B cell (primary cell): Measurements from ENCODE around the gene SRGAP2C. TPM values are rescaled to one million over a fixed set of nuclear protein-coding genes. Genes with fewer than 3 reads are reported as not detected.
"Not testable (repeated sequence)": the region's sequence is repeated elsewhere in the genome, so short reads cannot be mapped to it uniquely, and the experiment has no call there.

Experiments
- ATAC-seq: fragments of 200-7000 bp; cut with Tn5 transposase; one replicate; pipeline ENCODE4 v1.10.0; 2021; ENCODE audit warnings: low read depth, mild to moderate bottlenecking, moderate number of reproducible peaks, moderate library complexity
- CTCF ChIA-PET: fragments of 350-600 bp; sonication (Branson Sonifier 250); formaldehyde crosslinking; loops from one replicate; lab custom pipeline; 2021; ENCODE audit warnings: antibody characterized with exemption, inconsistent platforms; lab: Charles Lee
- POLR2A ChIA-PET: fragments of 350-600 bp; sonication (Branson Sonifier 250); formaldehyde crosslinking; loops from one replicate; lab custom pipeline; 2021; ENCODE audit warnings: antibody characterized with exemption; lab: Charles Lee
- DNase-seq: peaks from one replicate; pipeline ENCODE4 v3.0.0; 2013
- H2AFZ ChIP-seq: 2 replicates; pipeline ENCODE4 v1.6.1; 2012; ENCODE audit warnings: mild to moderate bottlenecking, low read depth, low read length; ENCODE audit not compliant: insufficient read depth, poor library complexity, severe bottlenecking
- H3K27ac ChIP-seq, 2 donors: 1 replicate in 1 of 2; 2 replicates in 1 of 2; pipeline ENCODE4 v1.5.1; 2012 to 2013; ENCODE audit warnings: low read length in 2 of 2, mild to moderate bottlenecking in 2 of 2, moderate library complexity in 1 of 2
- H3K27me3 ChIP-seq, 4 experiments: fragments of 200-600 bp in 1 of 4; sonication (generic) in 1 of 4; replicated peaks in 1 of 4; 1 replicate in 2 of 4; 2 replicates in 2 of 4; pipeline versions ENCODE4 v1.6.1 to v1.7.0; 2013 to 2016; ENCODE audit warnings: low read length in 3 of 4, mild to moderate bottlenecking in 2 of 4, mixed read lengths in 1 of 4, moderate library complexity in 1 of 4; ENCODE audit not compliant: insufficient read depth in 4 of 4, control insufficient read depth in 3 of 4; ENCODE audit errors: control extremely low read depth in 1 of 4
- H3K36me3 ChIP-seq, 2 experiments: replicated peaks in 1 of 2; 1 replicate in 1 of 2; 2 replicates in 1 of 2; pipeline versions ENCODE4 v1.6.1 to v1.7.1; 2013; ENCODE audit warnings: low read length in 1 of 2; ENCODE audit not compliant: insufficient read depth in 2 of 2, control insufficient read depth in 1 of 2; ENCODE audit errors: control extremely low read depth in 1 of 2, extremely low read depth in 1 of 2
- H3K4me1 ChIP-seq, 2 donors: fragments of 200-600 bp in 1 of 2; sonication (generic) in 1 of 2; 1 replicate in 1 of 2; 2 replicates in 1 of 2; pipeline versions ENCODE4 v1.5.1 to v1.6.1; 2013 to 2017; ENCODE audit warnings: low read length in 2 of 2; ENCODE audit not compliant: control insufficient read depth in 2 of 2, insufficient read depth in 2 of 2
- H3K4me2 ChIP-seq: replicated peaks from 2 replicates; pipeline ENCODE3; 2012; ENCODE audit warnings: mild to moderate bottlenecking, low read depth, low read length; ENCODE audit not compliant: poor library complexity, severe bottlenecking
- H3K4me3 ChIP-seq, 5 experiments: fragments of 200-600 bp in 1 of 5; sonication (generic) in 1 of 5; 1 replicate in 3 of 5; 2 replicates in 2 of 5; pipeline versions ENCODE4 v1.5.1 to v1.7.0; 2011 to 2016; ENCODE audit warnings: low read length in 4 of 5, mild to moderate bottlenecking in 4 of 5, low read depth in 2 of 5, control low read depth in 1 of 5, moderate library complexity in 1 of 5; ENCODE audit not compliant: insufficient read depth in 1 of 5; ENCODE audit errors: control extremely low read depth in 1 of 5, extremely low read depth in 1 of 5
- H3K79me2 ChIP-seq: fragments of 200-600 bp; sonication (generic); one replicate; pipeline ENCODE4 v1.6.0; 2016; ENCODE audit warnings: low read length; ENCODE audit not compliant: control insufficient read depth, insufficient read depth
- H3K9ac ChIP-seq: fragments of 200-600 bp; sonication (generic); 2 replicates; pipeline ENCODE4 v1.6.1; 2017; ENCODE audit warnings: mild to moderate bottlenecking, low read length, moderate library complexity
- H3K9me3 ChIP-seq, 3 donors: one replicate each; pipeline versions ENCODE4 v1.6.1 to v1.7.1; 2013; ENCODE audit warnings: low read length in 2 of 3; ENCODE audit not compliant: control insufficient read depth in 2 of 3, insufficient read depth in 1 of 3; ENCODE audit errors: control extremely low read depth in 1 of 3
- H4K20me1 ChIP-seq: 2 replicates; pipeline ENCODE4 v1.6.0; 2012; ENCODE audit warnings: mild to moderate bottlenecking, low read length; ENCODE audit not compliant: insufficient read depth, control insufficient read depth, poor library complexity, severe bottlenecking
- H3K27ac Mint-ChIP-seq: one replicate; pipeline ENCODE4 v1.8.0; 2021; ENCODE audit warnings: mixed read lengths
- H3K27me3 Mint-ChIP-seq: one replicate; pipeline ENCODE4 v1.8.0; 2021; ENCODE audit warnings: mixed read lengths
- H3K4me1 Mint-ChIP-seq: one replicate; pipeline ENCODE4 v1.8.0; 2021; ENCODE audit warnings: mixed read lengths
- H3K4me3 Mint-ChIP-seq: one replicate; pipeline ENCODE4 v1.8.0; 2021; ENCODE audit warnings: mixed read lengths
- H3K9me3 Mint-ChIP-seq: one replicate; pipeline ENCODE4 v1.8.0; 2022; ENCODE audit warnings: mixed read lengths; ENCODE audit not compliant: insufficient read depth
- WGBS: methylation state at CpG from one replicate; pipeline ENCODE4 v1.1.5; 2013; ENCODE audit warnings: missing lambda C conversion rate; ENCODE audit not compliant: insufficient coverage; 5-methylcytosine and 5-hydroxymethylcytosine counted together
- intact Hi-C: fragments of 100-400 bp; cut with micrococcal nuclease; formaldehyde crosslinking; loops from one replicate; pipeline ENCODE4 v1.10.0; 2022
- polyA plus RNA-seq: library from polyadenylated mRNA; depleted of rRNA; stranded (reverse); fragments of >200 nt; gene quantifications from 2 replicates; pipeline ENCODE4 v1.2.3, GENCODE V29; 2012
- total RNA-seq, 2 donors: library from RNA; stranded (reverse); fragments of 120-200 nt in 1 of 2; gene quantifications; 1 replicate in 1 of 2; 2 replicates in 1 of 2; pipeline versions ENCODE4 v1.2.3 to v1.2.4, GENCODE V29; 2013 to 2022
- TF ChIP-seq, protein P1 (sequence below): fragments of 200-600 bp; IDR thresholded peaks from one replicate; pipeline ENCODE4 v1.8.0; 2022; ENCODE audit warnings: antibody characterized with exemption, mild to moderate bottlenecking

The SRGAP2C gene
- total and polyA plus RNA-seq, 2 donors (not counting 1 experiment from before 2014, with no cell fraction given): 2.2 to 40.7 TPM

GRCh38 chr1:121148489-121149190 lies 36.1 kb upstream of the SRGAP2C start:
- WGBS: no CpG with 5 or more reads among the region's 9 CpGs

DNA sequence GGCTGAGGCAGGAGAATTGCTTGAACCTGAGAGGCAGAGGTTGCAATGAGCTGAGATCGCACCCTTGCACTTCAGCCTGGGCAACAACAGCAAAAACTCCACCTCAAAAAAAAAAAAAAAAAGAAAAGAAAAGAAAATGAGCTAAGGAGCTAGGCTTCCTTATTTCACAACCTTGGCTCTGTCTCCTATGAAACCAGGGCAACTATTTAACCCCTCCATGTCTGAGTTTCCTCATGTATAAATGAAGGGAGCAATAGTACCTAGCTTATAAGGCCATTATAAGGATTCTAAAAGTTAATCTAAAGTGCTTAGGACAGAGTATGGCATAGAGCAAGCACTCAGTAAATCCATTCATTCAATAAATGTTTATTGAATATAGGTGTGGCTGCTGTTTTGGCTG lies 33.5 kb upstream of the SRGAP2C start:
- H2AFZ ChIP-seq, POLR2A ChIA-PET, H3K79me2 ChIP-seq, H3K4me1 Mint-ChIP-seq, H3K4me1 ChIP-seq, H3K27ac ChIP-seq, H3K4me3 ChIP-seq, H3K27me3 ChIP-seq, DNase-seq, intact Hi-C loops, H3K36me3 ChIP-seq, H3K4me3 Mint-ChIP-seq, H3K9me3 Mint-ChIP-seq, H3K9me3 ChIP-seq, ATAC-seq, CTCF ChIA-PET, H3K27ac Mint-ChIP-seq, H3K9ac ChIP-seq, H3K4me2 ChIP-seq, H3K27me3 Mint-ChIP-seq, H4K20me1 ChIP-seq: not testable (repeated sequence)
- no CpG with 5 or more reads among the region's 1 CpG for WGBS

More at GRCh38 chr1:121148489-121149190, 36.1 kb upstream of the SRGAP2C start:
- H3K4me3 Mint-ChIP-seq, H4K20me1 ChIP-seq, H3K9me3 ChIP-seq, H3K4me3 ChIP-seq, H3K4me2 ChIP-seq, H3K27me3 Mint-ChIP-seq, H2AFZ ChIP-seq, intact Hi-C loops, H3K36me3 ChIP-seq, H3K27ac ChIP-seq, H3K4me1 ChIP-seq, H3K9ac ChIP-seq, POLR2A ChIA-PET, DNase-seq, CTCF ChIA-PET, H3K4me1 Mint-ChIP-seq, H3K27ac Mint-ChIP-seq, H3K79me2 ChIP-seq, H3K27me3 ChIP-seq, H3K9me3 Mint-ChIP-seq: not testable (repeated sequence)
- TF ChIP-seq, protein P1, sequence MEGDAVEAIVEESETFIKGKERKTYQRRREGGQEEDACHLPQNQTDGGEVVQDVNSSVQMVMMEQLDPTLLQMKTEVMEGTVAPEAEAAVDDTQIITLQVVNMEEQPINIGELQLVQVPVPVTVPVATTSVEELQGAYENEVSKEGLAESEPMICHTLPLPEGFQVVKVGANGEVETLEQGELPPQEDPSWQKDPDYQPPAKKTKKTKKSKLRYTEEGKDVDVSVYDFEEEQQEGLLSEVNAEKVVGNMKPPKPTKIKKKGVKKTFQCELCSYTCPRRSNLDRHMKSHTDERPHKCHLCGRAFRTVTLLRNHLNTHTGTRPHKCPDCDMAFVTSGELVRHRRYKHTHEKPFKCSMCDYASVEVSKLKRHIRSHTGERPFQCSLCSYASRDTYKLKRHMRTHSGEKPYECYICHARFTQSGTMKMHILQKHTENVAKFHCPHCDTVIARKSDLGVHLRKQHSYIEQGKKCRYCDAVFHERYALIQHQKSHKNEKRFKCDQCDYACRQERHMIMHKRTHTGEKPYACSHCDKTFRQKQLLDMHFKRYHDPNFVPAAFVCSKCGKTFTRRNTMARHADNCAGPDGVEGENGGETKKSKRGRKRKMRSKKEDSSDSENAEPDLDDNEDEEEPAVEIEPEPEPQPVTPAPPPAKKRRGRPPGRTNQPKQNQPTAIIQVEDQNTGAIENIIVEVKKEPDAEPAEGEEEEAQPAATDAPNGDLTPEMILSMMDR: peak; percentile 17
- ATAC-seq: peak; percentile 58

GRCh38 chr1:121152788-121153187 lies 32.0 kb upstream of the SRGAP2C start:
- CTCF ChIA-PET, intact Hi-C loops, POLR2A ChIA-PET: not testable (repeated sequence)

More at GRCh38 chr1:121152788-121153187, 32.0 kb upstream of the SRGAP2C start:
- not testable (repeated sequence) for H3K4me2 ChIP-seq, H3K27ac Mint-ChIP-seq, ATAC-seq, H3K36me3 ChIP-seq, DNase-seq, H4K20me1 ChIP-seq, H3K9me3 ChIP-seq, H2AFZ ChIP-seq, H3K4me1 ChIP-seq, H3K4me3 Mint-ChIP-seq, H3K4me1 Mint-ChIP-seq, H3K9ac ChIP-seq, H3K4me3 ChIP-seq, H3K27me3 Mint-ChIP-seq, H3K27me3 ChIP-seq, H3K27ac ChIP-seq, H3K79me2 ChIP-seq, H3K9me3 Mint-ChIP-seq
